AG09309 (cell line): ENCODE results near the gene HMBS.
"Not testable (repeated sequence)": the region's sequence is repeated elsewhere in the genome, so short reads cannot be mapped to it uniquely, and the experiment has no call there.

Source experiments
- DNase-seq: peaks from one replicate; pipeline ENCODE4 v3.0.0-alpha.2; 2010; ENCODE audit warnings: low read depth
- H3K4me3 ChIP-seq: 2 replicates; pipeline ENCODE4 v1.5.1; 2011; ENCODE audit warnings: mild to moderate bottlenecking, low read depth, low read length, moderate library complexity; ENCODE audit not compliant: control insufficient read depth
- TF ChIP-seq, protein P1 (sequence below): IDR thresholded peaks from 2 replicates; pipeline ENCODE4 v1.5.1; 2011; ENCODE audit warnings: mild to moderate bottlenecking, low read depth, low read length, inconsistent platforms; ENCODE audit not compliant: insufficient read depth, control insufficient read depth; ENCODE audit errors: missing control alignments

Gene HMBS

DNA sequence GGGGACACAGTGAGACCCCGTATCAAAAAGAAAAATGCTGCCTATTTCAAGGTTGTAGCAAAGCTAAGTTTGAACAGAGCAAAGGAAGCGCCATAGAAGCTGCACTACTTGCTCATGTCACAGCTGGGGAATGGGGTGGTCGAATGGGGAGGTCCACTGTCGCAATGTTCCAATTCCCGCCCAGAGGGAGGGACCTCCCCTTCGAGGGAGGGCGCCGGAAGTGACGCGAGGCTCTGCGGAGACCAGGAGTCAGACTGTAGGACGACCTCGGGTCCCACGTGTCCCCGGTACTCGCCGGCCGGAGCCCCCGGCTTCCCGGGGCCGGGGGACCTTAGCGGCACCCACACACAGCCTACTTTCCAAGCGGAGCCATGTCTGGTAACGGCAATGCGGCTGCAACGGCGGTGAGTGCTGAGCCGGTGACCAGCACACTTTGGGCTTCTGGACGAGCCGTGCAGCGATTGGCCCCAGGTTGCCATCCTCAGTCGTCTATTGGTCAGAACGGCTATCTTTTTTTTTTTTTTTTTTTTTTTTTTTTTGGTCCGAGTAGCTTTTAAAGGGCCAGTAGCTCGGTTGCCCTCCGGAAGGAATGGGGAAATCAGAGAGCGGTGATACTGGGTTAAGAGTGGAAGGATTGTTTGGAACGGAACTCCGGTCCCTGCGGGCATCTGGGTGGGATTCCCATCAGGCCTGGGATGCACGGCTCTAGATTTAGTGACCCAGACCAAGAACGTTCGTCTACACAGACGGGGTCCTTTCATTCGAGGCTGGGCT is at the start of gene HMBS:
HMBS (plus strand) TSS at position 219 of the 774 bp plus-strand sequence; CDS start at position 372, 153 bp downstream.
- DNase-seq = peak; percentile 65
- peak within 1 kb of the TSS; percentile 68 for H3K4me3 ChIP-seq
- TF ChIP-seq, protein P1, sequence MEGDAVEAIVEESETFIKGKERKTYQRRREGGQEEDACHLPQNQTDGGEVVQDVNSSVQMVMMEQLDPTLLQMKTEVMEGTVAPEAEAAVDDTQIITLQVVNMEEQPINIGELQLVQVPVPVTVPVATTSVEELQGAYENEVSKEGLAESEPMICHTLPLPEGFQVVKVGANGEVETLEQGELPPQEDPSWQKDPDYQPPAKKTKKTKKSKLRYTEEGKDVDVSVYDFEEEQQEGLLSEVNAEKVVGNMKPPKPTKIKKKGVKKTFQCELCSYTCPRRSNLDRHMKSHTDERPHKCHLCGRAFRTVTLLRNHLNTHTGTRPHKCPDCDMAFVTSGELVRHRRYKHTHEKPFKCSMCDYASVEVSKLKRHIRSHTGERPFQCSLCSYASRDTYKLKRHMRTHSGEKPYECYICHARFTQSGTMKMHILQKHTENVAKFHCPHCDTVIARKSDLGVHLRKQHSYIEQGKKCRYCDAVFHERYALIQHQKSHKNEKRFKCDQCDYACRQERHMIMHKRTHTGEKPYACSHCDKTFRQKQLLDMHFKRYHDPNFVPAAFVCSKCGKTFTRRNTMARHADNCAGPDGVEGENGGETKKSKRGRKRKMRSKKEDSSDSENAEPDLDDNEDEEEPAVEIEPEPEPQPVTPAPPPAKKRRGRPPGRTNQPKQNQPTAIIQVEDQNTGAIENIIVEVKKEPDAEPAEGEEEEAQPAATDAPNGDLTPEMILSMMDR = no peak

DNA sequence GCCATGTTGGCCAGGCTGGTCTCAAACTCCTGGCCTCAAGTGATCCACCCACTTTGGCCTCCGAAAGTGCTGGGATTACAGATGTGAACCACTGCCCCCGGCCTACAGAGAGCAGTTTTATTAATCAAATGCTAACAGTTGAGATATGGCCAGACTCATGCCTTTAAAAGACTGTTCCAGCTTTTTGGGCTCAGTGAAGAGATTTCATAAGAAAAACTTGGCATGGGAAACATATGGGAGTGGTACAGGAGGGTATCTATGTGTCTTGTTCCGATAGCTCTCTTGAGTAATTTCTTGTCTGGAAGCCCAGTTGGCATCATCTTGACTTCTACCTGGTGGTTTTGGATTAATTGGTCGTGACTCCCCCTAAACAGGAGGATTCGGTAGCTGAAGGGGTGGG is 45.8 kb upstream of the HMBS start:
- H3K4me3 ChIP-seq = no peak overlapping the region
- DNase-seq = no peak
- TF ChIP-seq, protein P1 = no peak

DNA sequence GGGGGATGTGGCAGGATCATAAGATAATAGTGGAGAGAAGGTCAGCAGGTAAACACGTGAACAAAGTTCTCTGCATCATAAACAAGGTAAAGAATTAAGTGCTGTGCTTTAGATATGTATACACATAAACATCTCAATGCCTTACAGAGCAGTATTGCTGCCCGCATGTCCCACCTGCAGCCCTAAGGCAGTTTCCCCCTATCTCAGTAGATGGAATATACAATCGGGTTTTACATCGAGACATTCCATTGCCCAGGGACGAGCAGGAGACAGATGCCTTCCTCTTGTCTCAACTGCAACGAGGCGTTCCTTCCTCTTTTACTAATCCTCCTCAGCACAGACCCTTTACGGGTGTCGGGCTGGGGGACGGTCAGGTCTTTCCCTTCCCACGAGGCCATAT is 45.2 kb upstream of the HMBS start:
- not testable (repeated sequence) for DNase-seq, H3K4me3 ChIP-seq

DNA sequence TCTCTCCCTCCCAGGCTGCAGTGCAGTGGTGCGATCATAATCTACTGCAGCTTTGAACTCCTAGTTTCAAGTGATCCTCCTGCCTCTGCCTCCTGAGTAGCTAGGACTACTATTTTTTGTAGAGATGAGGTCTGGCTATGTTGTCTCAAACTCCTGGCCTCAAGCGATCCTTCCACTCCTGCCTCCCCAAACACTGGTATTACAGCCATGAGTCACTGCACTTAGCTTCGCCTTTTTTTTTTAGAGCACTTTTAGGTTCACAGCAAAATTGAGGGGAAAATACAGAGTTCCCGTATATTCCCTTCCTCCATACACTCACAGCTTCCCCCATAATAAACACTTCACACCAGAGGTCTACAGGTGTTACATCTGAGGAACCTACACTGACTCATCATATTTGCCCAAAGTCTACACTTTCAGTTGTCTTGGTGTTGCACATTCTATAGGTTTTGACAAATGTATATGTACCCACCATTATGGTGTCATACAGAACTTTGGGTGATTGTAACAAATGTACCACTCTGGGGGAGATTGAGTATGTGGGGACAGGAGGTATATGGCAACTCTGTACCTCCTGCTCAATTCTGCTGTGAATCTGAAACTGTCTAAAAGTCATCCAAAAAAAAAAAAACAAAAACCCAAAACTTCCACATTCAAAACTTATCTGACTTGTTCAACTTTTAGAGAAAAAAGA is 42.7 kb upstream of the HMBS start:
- TF ChIP-seq, protein P1 = no peak
- DNase-seq = no peak
- no peak overlapping the region for H3K4me3 ChIP-seq

DNA sequence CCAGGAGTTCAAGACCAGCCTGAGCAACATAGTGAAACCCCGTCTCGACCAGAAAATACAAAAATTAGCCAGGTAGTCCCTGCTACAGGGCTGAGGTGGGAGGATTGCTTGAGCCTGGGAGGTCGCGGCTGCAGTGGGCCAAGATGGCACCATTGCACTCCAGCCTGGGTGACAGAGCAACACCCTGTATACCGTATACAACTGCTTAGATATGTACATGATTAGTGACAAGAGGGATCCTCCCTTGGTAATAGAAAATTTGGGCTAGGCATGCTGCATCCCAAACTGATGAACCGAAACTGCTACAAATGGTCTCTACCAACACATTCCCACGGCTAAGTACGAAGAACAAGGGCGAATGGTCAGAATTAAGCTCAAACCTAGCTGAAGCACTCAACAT is 41.8 kb upstream of the HMBS start:
- DNase-seq = no peak
- TF ChIP-seq, protein P1 = no peak
- H3K4me3 ChIP-seq = no peak overlapping the region

DNA sequence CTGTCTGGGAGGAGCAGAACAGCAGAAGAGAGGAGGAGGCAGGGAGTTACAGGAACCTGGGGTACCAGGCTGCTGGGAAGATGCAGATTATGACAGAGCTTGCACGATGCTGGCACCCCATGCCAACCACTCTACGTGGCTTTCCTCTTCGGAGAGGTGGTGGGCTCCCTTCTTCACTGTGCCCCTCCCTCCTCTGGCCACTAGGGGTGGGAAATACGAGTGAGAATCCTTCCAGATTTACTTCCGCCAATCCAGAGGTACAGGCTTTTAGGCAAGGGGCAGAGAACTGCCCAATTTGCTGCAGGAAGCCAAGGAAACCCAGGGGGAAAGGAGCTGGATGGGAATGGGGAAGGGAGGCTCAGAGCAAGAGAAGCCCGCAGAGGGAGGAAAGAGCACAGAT is 40.0 kb upstream of the HMBS start:
- TF ChIP-seq, protein P1 = no peak
- H3K4me3 ChIP-seq = no peak overlapping the region
- no peak for DNase-seq

DNA sequence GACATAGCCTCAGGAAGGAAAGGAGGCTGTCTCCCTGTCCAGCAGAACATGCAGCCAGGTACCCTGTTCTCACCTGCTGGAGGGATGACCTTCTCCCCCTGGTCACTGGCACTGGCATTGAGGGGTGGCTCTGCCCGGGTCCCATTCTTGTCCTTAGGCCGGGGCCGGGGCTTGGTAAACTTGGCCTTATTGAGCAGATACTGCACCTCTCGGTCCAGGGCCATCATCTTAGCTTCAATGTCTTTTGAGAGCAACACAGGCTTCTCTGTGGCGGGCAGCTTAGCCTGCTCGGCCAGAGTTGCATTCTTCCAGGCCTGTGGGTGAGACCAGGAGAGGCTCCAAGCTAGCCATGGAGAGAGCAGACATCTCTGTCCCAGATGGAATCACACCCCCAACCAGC is 38.2 kb upstream of the HMBS start:
- no peak overlapping the region for H3K4me3 ChIP-seq
- TF ChIP-seq, protein P1 = no peak
- no peak for DNase-seq
